Astrocyte (in vitro differentiated cells and primary cell): Measurements from ENCODE around the gene LMNB1. TPM values are rescaled to one million over a fixed set of nuclear protein-coding genes. Genes with fewer than 3 reads are reported as not detected.

Source experiments
- DNase-seq: peaks from one replicate; pipeline ENCODE4 v3.0.0-alpha.2; 2010; ENCODE audit warnings: low read depth
- FAIRE-seq: peaks from 2 replicates; lab custom pipeline; 2011; peaks lifted over from hg19 to GRCh38; lab: Jason Lieb, UNC
- H2AFZ ChIP-seq: 2 replicates; pipeline ENCODE4 v1.6.0; 2012; ENCODE audit warnings: low read depth, low read length, inconsistent platforms
- H3K27ac ChIP-seq: 2 replicates; pipeline ENCODE4 v1.5.1; 2011; ENCODE audit warnings: low read depth, low read length, inconsistent platforms
- H3K27me3 ChIP-seq: 2 replicates; pipeline ENCODE4 v1.6.0; 2011; ENCODE audit warnings: low read length, inconsistent platforms; ENCODE audit not compliant: insufficient read depth
- H3K36me3 ChIP-seq: 2 replicates; pipeline ENCODE4 v1.5.1; 2011; ENCODE audit warnings: low read length, inconsistent platforms; ENCODE audit not compliant: insufficient read depth
- H3K4me1 ChIP-seq: 2 replicates; pipeline ENCODE4 v1.5.1; 2011; ENCODE audit warnings: low read length, inconsistent platforms; ENCODE audit not compliant: insufficient read depth
- H3K4me2 ChIP-seq: 2 replicates; pipeline ENCODE4 v1.6.0; 2012; ENCODE audit warnings: low read length, inconsistent platforms
- H3K4me3 ChIP-seq: 2 replicates; pipeline ENCODE4 v1.5.1; 2011; ENCODE audit warnings: low read depth, mild to moderate bottlenecking, low read length, inconsistent platforms; ENCODE audit not compliant: insufficient read depth
- H3K79me2 ChIP-seq: 2 replicates; pipeline ENCODE4 v1.6.0; 2012; ENCODE audit warnings: mild to moderate bottlenecking, low read length, inconsistent platforms; ENCODE audit not compliant: insufficient read depth
- H3K9ac ChIP-seq: 2 replicates; pipeline ENCODE4 v1.6.0; 2012; ENCODE audit warnings: mild to moderate bottlenecking, low read length, inconsistent platforms
- H3K9me3 ChIP-seq: 2 replicates; pipeline ENCODE4 v1.5.1; 2012; ENCODE audit warnings: low read depth, mild to moderate bottlenecking, low read length, inconsistent platforms; ENCODE audit not compliant: insufficient read depth
- H4K20me1 ChIP-seq: 2 replicates; pipeline ENCODE4 v1.6.0; 2012; ENCODE audit warnings: low read length, inconsistent platforms; ENCODE audit not compliant: insufficient read depth
- H3K27ac Mint-ChIP-seq: one replicate; pipeline ENCODE4 v1.8.0; 2021; ENCODE audit warnings: mild to moderate bottlenecking, mixed read lengths; ENCODE audit not compliant: unreplicated experiment
- H3K27me3 Mint-ChIP-seq: one replicate; pipeline ENCODE4 v1.8.0; 2021; ENCODE audit warnings: low read depth, mixed read lengths; ENCODE audit not compliant: unreplicated experiment
- H3K36me3 Mint-ChIP-seq: one replicate; pipeline ENCODE4 v1.8.0; 2021; ENCODE audit warnings: low read depth, mixed read lengths; ENCODE audit not compliant: unreplicated experiment
- H3K4me1 Mint-ChIP-seq: one replicate; pipeline ENCODE4 v1.8.0; 2021; ENCODE audit warnings: low read depth, mixed read lengths; ENCODE audit not compliant: unreplicated experiment
- H3K4me3 Mint-ChIP-seq: one replicate; pipeline ENCODE4 v1.8.0; 2021; ENCODE audit warnings: mild to moderate bottlenecking, moderate library complexity, mixed read lengths; ENCODE audit not compliant: unreplicated experiment
- H3K9me3 Mint-ChIP-seq: one replicate; pipeline ENCODE4 v1.8.0; 2021; ENCODE audit warnings: mild to moderate bottlenecking, mixed read lengths; ENCODE audit not compliant: unreplicated experiment
- CTCF ChIP-seq: IDR thresholded peaks from 2 replicates; pipeline ENCODE4 v1.5.1; 2011; ENCODE audit warnings: low read depth, mild to moderate bottlenecking, inconsistent platforms, low read length, moderate library complexity; ENCODE audit not compliant: insufficient read depth
- EZH2 ChIP-seq: IDR thresholded peaks from 2 replicates; pipeline ENCODE4 v1.6.1; 2012; ENCODE audit warnings: mild to moderate bottlenecking, low read length, inconsistent platforms; ENCODE audit not compliant: insufficient read depth
- total RNA-seq: library from RNA; stranded (reverse); gene quantifications from 2 replicates; pipeline ENCODE4 v1.2.1, GENCODE V29; 2021

Gene LMNB1
- total RNA-seq, 1 donor from 2014 or later = 12.7 TPM

GRCh38 chr5:126830061-126830460 lies 53.1 kb downstream of the LMNB1 start:
- Mint-ChIP-seq H3K4me3 (no peak overlapping the region), H3K27me3 (no peaks in the 10 kb centered on the region)

GRCh38 chr5:126831156-126831555 lies 54.2 kb downstream of the LMNB1 start:
- no peaks in the 10 kb centered on the region for H3K27me3 ChIP-seq
- no peak overlapping the region for H3K27ac ChIP-seq
- H2AFZ ChIP-seq = no peak overlapping the region
- DNase-seq (no peak), FAIRE-seq (no peak)
- no peak overlapping the region for H3K4me3 ChIP-seq
- H3K4me3 Mint-ChIP-seq = no peak overlapping the region
- no peaks in the 10 kb centered on the region for H3K79me2 ChIP-seq
- H4K20me1 ChIP-seq = no peaks in the 10 kb centered on the region
- peaks cover 3% of the 10 kb centered on the region for H3K36me3 Mint-ChIP-seq
- H3K27ac Mint-ChIP-seq = no peak overlapping the region
- no peak overlapping the region for H3K4me2 ChIP-seq
- no peaks in the 10 kb centered on the region for H3K9me3 Mint-ChIP-seq
- H3K4me1 Mint-ChIP-seq = no peaks in the 10 kb centered on the region
- no peak for TF ChIP-seq CTCF
- no peak for TF ChIP-seq EZH2
- peaks cover 29% of the 10 kb centered on the region for H3K36me3 ChIP-seq
- no peaks in the 10 kb centered on the region for H3K4me1 ChIP-seq
- no peak overlapping the region for H3K9ac ChIP-seq
- H3K27me3 Mint-ChIP-seq = no peaks in the 10 kb centered on the region
- no peaks in the 10 kb centered on the region for H3K9me3 ChIP-seq

More at GRCh38 chr5:126830061-126830460, 53.1 kb downstream of the LMNB1 start:
- Histone ChIP-seq H3K4me3 (no peak overlapping the region), H3K9ac (no peak overlapping the region), H3K79me2 (no peaks in the 10 kb centered on the region), H3K4me1 (no peaks in the 10 kb centered on the region), H3K27ac (no peak overlapping the region), H3K9me3 (no peaks in the 10 kb centered on the region), H3K4me2 (no peak overlapping the region), H3K36me3 (peaks cover 31% of the 10 kb centered on the region), H3K27me3 (no peaks in the 10 kb centered on the region), H4K20me1 (no peaks in the 10 kb centered on the region), H2AFZ (no peak overlapping the region)
- no peak for TF ChIP-seq CTCF
- no peaks in the 10 kb centered on the region for H3K4me1 Mint-ChIP-seq
- FAIRE-seq = no peak
- no peak for DNase-seq
- peaks cover 3% of the 10 kb centered on the region for H3K36me3 Mint-ChIP-seq
- H3K9me3 Mint-ChIP-seq = no peaks in the 10 kb centered on the region
- H3K27ac Mint-ChIP-seq = no peak overlapping the region

- no peak overlapping the region for H3K4me2 ChIP-seq
- FAIRE-seq = no peak
- no peak overlapping the region for H3K4me3 Mint-ChIP-seq
- TF ChIP-seq EZH2 (no peak), CTCF (no peak)
- no peak overlapping the region for H3K4me3 ChIP-seq
- H2AFZ ChIP-seq = no peak overlapping the region
- peaks cover 1% of the 10 kb centered on the region for H3K36me3 Mint-ChIP-seq
- no peak overlapping the region for H3K27ac Mint-ChIP-seq
- H3K27me3 Mint-ChIP-seq = no peaks in the 10 kb centered on the region
- H3K36me3 ChIP-seq = peaks cover 19% of the 10 kb centered on the region
- no peaks in the 10 kb centered on the region for H3K9me3 ChIP-seq
- no peaks in the 10 kb centered on the region for H3K4me1 ChIP-seq
- no peak for DNase-seq
- H3K9me3 Mint-ChIP-seq = no peaks in the 10 kb centered on the region
- H3K27me3 ChIP-seq = no peaks in the 10 kb centered on the region
- no peaks in the 10 kb centered on the region for H3K79me2 ChIP-seq
- peaks cover 7% of the 10 kb centered on the region for H3K4me1 Mint-ChIP-seq
- H3K9ac ChIP-seq = no peak overlapping the region
- no peak overlapping the region for H3K27ac ChIP-seq
- H4K20me1 ChIP-seq = no peaks in the 10 kb centered on the region
Measured at GRCh38 chr5:126836778-126837177, 59.8 kb downstream of the LMNB1 start.
